SK-N-MC (cell line): ENCODE results near the gene EREG.
"Not testable (repeated sequence)": the region's sequence is repeated elsewhere in the genome, so short reads cannot be mapped to it uniquely, and the experiment has no call there.

ENCODE experiments used
- DNase-seq: peaks from one replicate; pipeline ENCODE4 v3.0.0-alpha.2; 2011; ENCODE audit warnings: low read depth, low spot score
- H3K27ac ChIP-seq: fragments of 200-600 bp; sonication (generic); 2 replicates; pipeline ENCODE4 v1.5.1; 2016; ENCODE audit warnings: mixed run types
- H3K36me3 ChIP-seq: fragments of 200-600 bp; sonication (generic); 2 replicates; pipeline ENCODE4 v1.6.1; 2017; ENCODE audit warnings: antibody characterized with exemption, low read length, mixed read lengths; ENCODE audit not compliant: insufficient read depth
- H3K4me3 ChIP-seq: fragments of 200-600 bp; sonication (generic); 2 replicates; pipeline ENCODE4 v1.5.1; 2016
- H3K9ac ChIP-seq: fragments of 200-600 bp; sonication (generic); 2 replicates; pipeline ENCODE4 v1.8.0; 2017; ENCODE audit warnings: mixed run types, mixed read lengths; ENCODE audit not compliant: insufficient read length
- H3K9me3 ChIP-seq: fragments of 200-600 bp; sonication (generic); 2 replicates; pipeline ENCODE4 v1.6.1; 2017; ENCODE audit warnings: low read depth, mild to moderate bottlenecking, antibody characterized with exemption, low read length, moderate library complexity, mixed read lengths
- EZH2 ChIP-seq: fragments of 200-600 bp; sonication (generic); IDR thresholded peaks from one replicate; pipeline ENCODE4 v1.6.1; 2017; ENCODE audit warnings: antibody characterized with exemption
- FOXP2 ChIP-seq: optimal IDR thresholded peaks from 2 replicates; pipeline ENCODE3; 2011; ENCODE audit warnings: mild to moderate bottlenecking, moderate library complexity; ENCODE audit not compliant: insufficient read depth; ENCODE audit errors: extremely low read length, control extremely low read depth
- POLR2AphosphoS5 ChIP-seq: IDR thresholded peaks from 2 replicates; pipeline ENCODE4 v1.6.1; 2012; ENCODE audit warnings: mild to moderate bottlenecking, low read depth, low read length, borderline replicate concordance

Gene EREG

GRCh38 chr4:74390677-74391076 is 25.7 kb downstream of the EREG start:
- no peak overlapping the region for H3K4me3 ChIP-seq
- H3K36me3 ChIP-seq = no peaks in the 10 kb centered on the region
- H3K27ac ChIP-seq = no peak overlapping the region
- H3K9ac ChIP-seq = no peak overlapping the region
- no peak for TF ChIP-seq FOXP2
- no peak for TF ChIP-seq EZH2
- TF ChIP-seq POLR2AphosphoS5 = no peak
- no peak for DNase-seq
- H3K9me3 ChIP-seq = no peaks in the 10 kb centered on the region

DNA sequence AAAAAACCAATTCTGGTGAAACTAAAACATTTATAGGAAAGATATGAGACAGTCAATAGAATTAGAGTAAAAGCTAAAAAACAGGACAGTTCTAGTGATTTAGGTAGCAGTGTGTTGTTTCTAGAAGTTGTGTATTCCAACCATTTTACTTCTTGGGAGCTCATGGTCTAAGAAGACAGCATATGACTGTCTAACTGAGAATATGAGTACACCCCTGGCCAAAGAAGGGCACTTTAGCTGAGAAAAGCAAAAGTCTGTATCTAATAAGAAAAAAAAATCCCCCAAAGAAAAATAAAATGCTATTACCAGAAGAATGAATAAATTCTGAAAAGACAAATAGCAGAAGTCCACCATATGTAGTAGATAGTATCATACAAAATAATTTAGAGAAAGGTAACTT is 26.4 kb downstream of the EREG start:
- no peak overlapping the region for H3K9ac ChIP-seq

GRCh38 chr4:74391890-74392475 is 27.0 kb downstream of the EREG start:
- H3K27ac ChIP-seq = no peak overlapping the region
- no peaks in the 10 kb centered on the region for H3K36me3 ChIP-seq
- DNase-seq = no peak
- H3K4me3 ChIP-seq = no peak overlapping the region
- TF ChIP-seq FOXP2 (no peak), POLR2AphosphoS5 (no peak), EZH2 (no peak)
- no peaks in the 10 kb centered on the region for H3K9me3 ChIP-seq
- no peak overlapping the region for H3K9ac ChIP-seq

More for the DNA sequence above, 26.4 kb downstream of the EREG start:
- Histone ChIP-seq H3K36me3 (no peaks in the 10 kb centered on the region), H3K4me3 (no peak overlapping the region), H3K9me3 (no peaks in the 10 kb centered on the region), H3K27ac (no peak overlapping the region)
- TF ChIP-seq FOXP2 (no peak), POLR2AphosphoS5 (no peak), EZH2 (no peak)
- no peak for DNase-seq

DNA sequence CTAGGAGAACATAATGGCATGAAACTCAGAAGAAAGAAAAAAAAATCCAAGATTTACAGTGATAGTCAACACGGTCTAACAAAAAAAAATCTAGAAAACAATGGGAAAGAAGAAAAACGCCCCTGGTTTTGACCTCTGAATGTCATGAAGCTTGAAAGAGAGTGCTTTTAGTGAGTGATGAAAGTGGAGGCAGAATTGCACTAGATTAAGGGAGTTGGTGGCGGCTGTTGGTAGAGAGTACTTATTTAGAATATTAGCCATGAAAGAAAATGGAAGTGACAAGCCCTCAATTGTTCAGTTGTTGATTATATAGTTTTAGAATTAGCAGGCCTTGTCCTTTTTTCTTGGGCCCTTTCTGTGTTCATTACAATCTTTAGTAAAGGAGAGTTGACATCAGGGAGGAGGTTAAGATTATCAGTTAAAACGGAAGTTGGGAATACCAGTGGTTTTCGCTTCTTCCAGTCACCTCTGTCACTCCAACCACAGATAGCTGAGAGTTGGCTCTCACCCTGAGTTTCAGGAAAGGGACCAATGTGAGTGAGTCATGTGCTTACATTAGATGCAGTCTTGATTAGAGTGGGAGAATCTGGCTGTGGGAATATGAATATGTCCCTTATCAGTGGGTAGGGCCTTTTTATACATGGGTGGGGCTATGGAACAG is 29.7 kb downstream of the EREG start:
- no peak overlapping the region for H3K9ac ChIP-seq
- H3K36me3 ChIP-seq = no peaks in the 10 kb centered on the region
- no peak for TF ChIP-seq POLR2AphosphoS5
- no peak for TF ChIP-seq FOXP2
- TF ChIP-seq EZH2 = no peak
- no peak for DNase-seq
- H3K27ac ChIP-seq = no peak overlapping the region
- H3K4me3 ChIP-seq = no peak overlapping the region
- no peaks in the 10 kb centered on the region for H3K9me3 ChIP-seq

GRCh38 chr4:74395633-74396032 is 30.7 kb downstream of the EREG start:
- H3K9ac ChIP-seq = no peak overlapping the region

DNA sequence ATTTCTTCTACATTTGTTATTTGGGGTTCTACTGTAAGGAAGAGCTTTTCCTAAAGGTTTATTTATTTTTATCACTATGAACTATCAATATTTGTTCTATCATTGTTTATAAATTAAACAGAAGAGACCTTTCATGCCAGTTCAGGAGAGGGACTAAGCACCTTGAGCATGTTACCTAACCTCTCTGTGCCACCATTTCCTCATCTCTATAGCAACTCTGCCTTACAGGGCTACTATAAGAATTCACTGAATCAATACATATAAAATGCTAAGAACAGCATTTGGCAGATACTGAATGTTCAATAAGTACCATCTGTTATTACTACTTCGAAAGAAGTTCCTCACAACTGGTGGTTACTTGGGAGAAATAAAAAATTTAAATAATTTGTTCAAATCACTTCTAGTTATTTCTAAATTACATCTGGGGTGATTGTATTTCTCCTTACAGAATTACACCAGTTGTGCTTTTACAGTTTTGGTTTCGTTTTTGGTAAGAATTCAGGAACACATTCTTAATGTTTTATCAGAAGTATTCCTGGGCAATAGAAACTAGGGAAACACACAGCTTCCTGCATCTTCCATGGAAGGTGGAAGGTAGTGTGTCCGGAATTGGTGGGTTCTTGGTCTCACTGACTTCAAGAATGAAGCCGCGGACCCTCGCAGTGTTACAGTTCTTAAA is 32.9 kb downstream of the EREG start:
- no peaks in the 10 kb centered on the region for H3K9me3 ChIP-seq
- no peak overlapping the region for H3K4me3 ChIP-seq
- no peak for DNase-seq
- H3K36me3 ChIP-seq = no peaks in the 10 kb centered on the region
- TF ChIP-seq POLR2AphosphoS5 = no peak
- TF ChIP-seq FOXP2 = no peak
- TF ChIP-seq EZH2 = no peak
- no peak overlapping the region for H3K27ac ChIP-seq
- H3K9ac ChIP-seq = no peak overlapping the region

More at GRCh38 chr4:74395633-74396032, 30.7 kb downstream of the EREG start:
- TF ChIP-seq FOXP2 (no peak), POLR2AphosphoS5 (no peak), EZH2 (no peak)
- no peak overlapping the region for H3K27ac ChIP-seq
- H3K36me3 ChIP-seq = no peaks in the 10 kb centered on the region
- DNase-seq = no peak
- H3K4me3 ChIP-seq = no peak overlapping the region
- H3K9me3 ChIP-seq = no peaks in the 10 kb centered on the region

DNA sequence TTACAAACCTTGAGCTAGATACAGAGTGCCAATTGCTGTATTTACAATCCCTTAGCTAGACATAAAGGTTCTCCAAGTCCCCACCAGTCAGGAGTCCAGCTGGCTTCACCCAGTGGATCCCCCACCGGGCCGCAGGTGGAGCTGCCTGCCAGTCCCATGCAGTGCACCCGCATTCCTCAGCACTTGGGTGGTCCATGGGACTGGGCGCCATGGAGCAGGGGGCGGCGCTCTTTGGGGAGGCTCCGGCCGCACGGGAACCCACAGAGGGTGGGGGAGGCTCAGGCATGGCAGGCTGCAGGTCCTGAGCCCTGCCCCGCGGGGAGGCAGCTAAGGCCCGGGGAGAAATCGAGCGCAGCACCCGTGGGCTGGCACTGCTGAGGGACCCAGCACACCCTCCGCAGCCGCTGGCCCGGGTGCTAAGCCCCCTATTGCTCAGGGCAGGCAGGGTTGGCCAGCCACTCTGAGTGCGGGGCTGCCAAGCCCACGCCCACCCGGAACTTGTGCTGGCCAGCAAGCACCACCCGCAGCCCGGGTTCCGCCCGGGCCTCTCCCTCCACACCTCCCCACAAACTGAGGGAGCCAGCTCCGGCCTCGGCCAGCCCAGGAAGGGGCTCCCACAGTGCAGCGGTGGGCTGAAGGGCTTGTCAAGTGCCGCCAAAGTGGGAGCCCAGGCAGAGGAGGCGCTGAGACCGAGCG is 34.1 kb downstream of the EREG start:
- H3K36me3 ChIP-seq, H3K9me3 ChIP-seq, H3K9ac ChIP-seq, H3K27ac ChIP-seq, DNase-seq, H3K4me3 ChIP-seq: not testable (repeated sequence)

DNA sequence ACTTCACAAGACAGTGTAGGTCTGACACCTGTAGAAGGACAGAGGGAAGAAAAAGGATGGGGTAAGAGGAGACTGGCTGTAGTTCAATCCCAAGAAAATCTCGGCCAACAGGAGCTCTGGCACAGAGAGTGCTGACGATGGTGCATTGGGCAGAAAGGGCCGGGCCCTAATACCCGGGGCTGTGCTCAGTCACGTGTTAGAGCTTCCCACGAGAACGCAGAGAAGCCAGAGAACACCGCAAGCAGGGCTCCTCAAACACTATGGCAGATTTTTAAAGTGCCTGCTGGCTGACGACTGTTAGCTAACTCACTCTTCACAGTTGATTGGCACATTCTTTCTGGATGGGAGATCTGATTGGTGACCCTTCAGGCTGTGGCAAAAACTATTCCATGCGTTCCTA is 35.5 kb downstream of the EREG start:
- no peaks in the 10 kb centered on the region for H3K9me3 ChIP-seq
- TF ChIP-seq EZH2 (no peak), POLR2AphosphoS5 (no peak), FOXP2 (no peak)
- H3K27ac ChIP-seq = no peak overlapping the region

More for the DNA sequence above, 35.5 kb downstream of the EREG start:
- H3K36me3 ChIP-seq = no peaks in the 10 kb centered on the region
- DNase-seq = no peak
- no peak overlapping the region for H3K9ac ChIP-seq
- no peak overlapping the region for H3K4me3 ChIP-seq
